Astrocyte (in vitro differentiated cells and primary cell): Measurements from ENCODE around the gene PGC. TPM values are rescaled to one million over a fixed set of nuclear protein-coding genes. Genes with fewer than 3 reads are reported as not detected.
A peak's percentile ranks its signal among the peaks of the same experiment; 100 is the strongest.

Source experiments
- DNase-seq: peaks from one replicate; pipeline ENCODE4 v3.0.0-alpha.2; 2010; ENCODE audit warnings: low read depth
- FAIRE-seq: peaks from 2 replicates; lab custom pipeline; 2011; peaks lifted over from hg19 to GRCh38; lab: Jason Lieb, UNC
- H2AFZ ChIP-seq: 2 replicates; pipeline ENCODE4 v1.6.0; 2012; ENCODE audit warnings: low read depth, low read length, inconsistent platforms
- H3K27ac ChIP-seq: 2 replicates; pipeline ENCODE4 v1.5.1; 2011; ENCODE audit warnings: low read depth, low read length, inconsistent platforms
- H3K27me3 ChIP-seq: 2 replicates; pipeline ENCODE4 v1.6.0; 2011; ENCODE audit warnings: low read length, inconsistent platforms; ENCODE audit not compliant: insufficient read depth
- H3K36me3 ChIP-seq: 2 replicates; pipeline ENCODE4 v1.5.1; 2011; ENCODE audit warnings: low read length, inconsistent platforms; ENCODE audit not compliant: insufficient read depth
- H3K4me1 ChIP-seq: 2 replicates; pipeline ENCODE4 v1.5.1; 2011; ENCODE audit warnings: low read length, inconsistent platforms; ENCODE audit not compliant: insufficient read depth
- H3K4me2 ChIP-seq: 2 replicates; pipeline ENCODE4 v1.6.0; 2012; ENCODE audit warnings: low read length, inconsistent platforms
- H3K4me3 ChIP-seq: 2 replicates; pipeline ENCODE4 v1.5.1; 2011; ENCODE audit warnings: low read depth, mild to moderate bottlenecking, low read length, inconsistent platforms; ENCODE audit not compliant: insufficient read depth
- H3K79me2 ChIP-seq: 2 replicates; pipeline ENCODE4 v1.6.0; 2012; ENCODE audit warnings: mild to moderate bottlenecking, low read length, inconsistent platforms; ENCODE audit not compliant: insufficient read depth
- H3K9ac ChIP-seq: 2 replicates; pipeline ENCODE4 v1.6.0; 2012; ENCODE audit warnings: mild to moderate bottlenecking, low read length, inconsistent platforms
- H3K9me3 ChIP-seq: 2 replicates; pipeline ENCODE4 v1.5.1; 2012; ENCODE audit warnings: low read depth, mild to moderate bottlenecking, low read length, inconsistent platforms; ENCODE audit not compliant: insufficient read depth
- H4K20me1 ChIP-seq: 2 replicates; pipeline ENCODE4 v1.6.0; 2012; ENCODE audit warnings: low read length, inconsistent platforms; ENCODE audit not compliant: insufficient read depth
- H3K27ac Mint-ChIP-seq: one replicate; pipeline ENCODE4 v1.8.0; 2021; ENCODE audit warnings: mild to moderate bottlenecking, mixed read lengths; ENCODE audit not compliant: unreplicated experiment
- H3K27me3 Mint-ChIP-seq: one replicate; pipeline ENCODE4 v1.8.0; 2021; ENCODE audit warnings: low read depth, mixed read lengths; ENCODE audit not compliant: unreplicated experiment
- H3K36me3 Mint-ChIP-seq: one replicate; pipeline ENCODE4 v1.8.0; 2021; ENCODE audit warnings: low read depth, mixed read lengths; ENCODE audit not compliant: unreplicated experiment
- H3K4me1 Mint-ChIP-seq: one replicate; pipeline ENCODE4 v1.8.0; 2021; ENCODE audit warnings: low read depth, mixed read lengths; ENCODE audit not compliant: unreplicated experiment
- H3K4me3 Mint-ChIP-seq: one replicate; pipeline ENCODE4 v1.8.0; 2021; ENCODE audit warnings: mild to moderate bottlenecking, moderate library complexity, mixed read lengths; ENCODE audit not compliant: unreplicated experiment
- H3K9me3 Mint-ChIP-seq: one replicate; pipeline ENCODE4 v1.8.0; 2021; ENCODE audit warnings: mild to moderate bottlenecking, mixed read lengths; ENCODE audit not compliant: unreplicated experiment
- EZH2 ChIP-seq: IDR thresholded peaks from 2 replicates; pipeline ENCODE4 v1.6.1; 2012; ENCODE audit warnings: mild to moderate bottlenecking, low read length, inconsistent platforms; ENCODE audit not compliant: insufficient read depth
- total RNA-seq: library from RNA; stranded (reverse); gene quantifications from 2 replicates; pipeline ENCODE4 v1.2.1, GENCODE V29; 2021
- TF ChIP-seq, protein P1 (sequence below): IDR thresholded peaks from 2 replicates; pipeline ENCODE4 v1.5.1; 2011; ENCODE audit warnings: low read depth, mild to moderate bottlenecking, inconsistent platforms, low read length, moderate library complexity; ENCODE audit not compliant: insufficient read depth

The PGC gene
- total RNA-seq, 1 donor from 2014 or later = not detected

GRCh38 chr6:41704656-41705310 lies 42.4 kb downstream of the PGC start:
- no peaks in the 10 kb centered on the region for H3K79me2 ChIP-seq
- Mint-ChIP-seq H3K9me3 (no peaks in the 10 kb centered on the region), H3K27ac (peak overlapping the region; percentile 34), H3K4me1 (peaks cover 3% of the 10 kb centered on the region), H3K27me3 (peaks cover 43% of the 10 kb centered on the region), H3K4me3 (no peak overlapping the region), H3K36me3 (no peaks in the 10 kb centered on the region)
- no peak overlapping the region for H3K4me2 ChIP-seq
- DNase-seq (no peak), FAIRE-seq (no peak)
- peaks cover 26% of the 10 kb centered on the region for H3K4me1 ChIP-seq
- H3K36me3 ChIP-seq = no peaks in the 10 kb centered on the region
- no peak overlapping the region for H2AFZ ChIP-seq
- no peak overlapping the region for H3K27ac ChIP-seq
- TF ChIP-seq EZH2 = no peak
- TF ChIP-seq, protein P1, sequence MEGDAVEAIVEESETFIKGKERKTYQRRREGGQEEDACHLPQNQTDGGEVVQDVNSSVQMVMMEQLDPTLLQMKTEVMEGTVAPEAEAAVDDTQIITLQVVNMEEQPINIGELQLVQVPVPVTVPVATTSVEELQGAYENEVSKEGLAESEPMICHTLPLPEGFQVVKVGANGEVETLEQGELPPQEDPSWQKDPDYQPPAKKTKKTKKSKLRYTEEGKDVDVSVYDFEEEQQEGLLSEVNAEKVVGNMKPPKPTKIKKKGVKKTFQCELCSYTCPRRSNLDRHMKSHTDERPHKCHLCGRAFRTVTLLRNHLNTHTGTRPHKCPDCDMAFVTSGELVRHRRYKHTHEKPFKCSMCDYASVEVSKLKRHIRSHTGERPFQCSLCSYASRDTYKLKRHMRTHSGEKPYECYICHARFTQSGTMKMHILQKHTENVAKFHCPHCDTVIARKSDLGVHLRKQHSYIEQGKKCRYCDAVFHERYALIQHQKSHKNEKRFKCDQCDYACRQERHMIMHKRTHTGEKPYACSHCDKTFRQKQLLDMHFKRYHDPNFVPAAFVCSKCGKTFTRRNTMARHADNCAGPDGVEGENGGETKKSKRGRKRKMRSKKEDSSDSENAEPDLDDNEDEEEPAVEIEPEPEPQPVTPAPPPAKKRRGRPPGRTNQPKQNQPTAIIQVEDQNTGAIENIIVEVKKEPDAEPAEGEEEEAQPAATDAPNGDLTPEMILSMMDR = no peak
- no peaks in the 10 kb centered on the region for H3K9me3 ChIP-seq
- no peak overlapping the region for H3K4me3 ChIP-seq
- H3K27me3 ChIP-seq = no peaks in the 10 kb centered on the region
- H3K9ac ChIP-seq = no peak overlapping the region
- H4K20me1 ChIP-seq = no peaks in the 10 kb centered on the region

DNA sequence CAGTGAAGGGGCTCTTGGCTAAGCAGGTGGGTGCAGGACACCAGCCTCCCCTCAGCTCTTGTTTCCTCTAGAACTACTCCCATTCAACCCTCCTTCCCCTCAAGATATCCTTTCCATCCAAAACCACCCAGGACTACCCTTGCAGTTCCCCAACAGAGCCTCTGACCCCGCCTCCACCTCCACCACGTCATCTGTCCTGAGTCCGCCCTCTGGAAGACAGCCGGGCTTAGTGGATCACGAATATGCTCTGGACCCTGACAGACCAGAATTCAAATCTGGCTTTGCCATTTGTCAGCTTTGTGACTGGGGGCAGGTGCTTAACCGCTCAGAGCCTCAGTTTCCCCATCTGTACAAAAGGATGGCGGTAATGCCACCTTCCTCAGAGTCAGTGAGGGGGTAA lies 43.2 kb downstream of the PGC start:
- no peaks in the 10 kb centered on the region for H3K27me3 ChIP-seq
- Mint-ChIP-seq H3K27me3 (peaks cover 40% of the 10 kb centered on the region), H3K4me1 (peaks cover 3% of the 10 kb centered on the region), H3K4me3 (no peak overlapping the region), H3K27ac (no peak overlapping the region), H3K9me3 (no peaks in the 10 kb centered on the region), H3K36me3 (no peaks in the 10 kb centered on the region)
- H3K27ac ChIP-seq = no peak overlapping the region
- H3K4me3 ChIP-seq = no peak overlapping the region
- H4K20me1 ChIP-seq = no peaks in the 10 kb centered on the region
- DNase-seq (no peak), FAIRE-seq (no peak)
- TF ChIP-seq, protein P1 = no peak
- TF ChIP-seq EZH2 = no peak
- H2AFZ ChIP-seq = no peak overlapping the region
- H3K36me3 ChIP-seq = no peaks in the 10 kb centered on the region
- H3K4me1 ChIP-seq = peaks cover 30% of the 10 kb centered on the region
- no peaks in the 10 kb centered on the region for H3K79me2 ChIP-seq
- H3K4me2 ChIP-seq = no peak overlapping the region
- H3K9me3 ChIP-seq = no peaks in the 10 kb centered on the region
- no peak overlapping the region for H3K9ac ChIP-seq

DNA sequence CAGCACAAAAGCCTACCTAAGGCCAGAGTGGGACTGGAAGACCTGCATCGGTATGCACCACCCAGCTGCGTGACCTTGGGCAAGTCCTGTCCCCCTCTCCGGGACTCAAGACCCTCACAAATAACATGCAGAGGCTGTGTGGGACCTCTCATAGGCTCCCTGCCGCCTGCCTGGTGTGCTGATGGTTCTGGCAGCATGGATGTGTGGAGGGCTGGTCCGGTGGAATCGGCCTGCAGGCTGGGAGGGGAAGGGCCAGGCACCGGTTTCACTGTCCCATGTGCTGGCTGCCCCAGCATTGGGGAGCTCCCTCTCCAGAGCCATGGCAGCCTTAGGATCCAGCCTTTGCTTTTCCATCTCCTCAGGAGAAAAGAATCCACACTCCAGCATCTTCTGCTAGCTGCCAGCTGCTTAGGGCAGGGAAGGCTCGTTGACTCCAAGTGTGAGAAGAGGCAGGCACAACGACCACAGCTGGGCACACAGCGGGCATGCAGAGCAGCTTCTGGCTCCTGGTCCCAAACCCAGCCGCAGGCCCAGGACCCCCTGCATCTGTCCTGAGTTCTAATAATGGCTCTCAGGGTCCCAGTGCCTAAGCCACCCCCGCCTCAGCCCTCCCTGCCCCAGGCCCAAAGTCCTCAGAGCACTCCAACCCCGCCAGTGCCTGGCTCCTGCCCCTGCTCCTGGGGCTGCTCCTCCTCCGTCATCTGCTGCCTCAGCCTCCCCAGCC lies 44.3 kb downstream of the PGC start:
- no peaks in the 10 kb centered on the region for H3K27me3 ChIP-seq
- no peak overlapping the region for H2AFZ ChIP-seq
- H4K20me1 ChIP-seq = no peaks in the 10 kb centered on the region
- H3K27ac ChIP-seq = no peak overlapping the region
- no peak overlapping the region for H3K4me2 ChIP-seq
- H3K36me3 ChIP-seq = no peaks in the 10 kb centered on the region
- no peaks in the 10 kb centered on the region for H3K79me2 ChIP-seq
- H3K4me3 ChIP-seq = no peak overlapping the region
- TF ChIP-seq EZH2 = no peak
- TF ChIP-seq, protein P1 = no peak
- H3K4me1 ChIP-seq = peaks cover 40% of the 10 kb centered on the region
- Mint-ChIP-seq H3K9me3 (no peaks in the 10 kb centered on the region), H3K27ac (no peak overlapping the region), H3K4me3 (no peak overlapping the region), H3K27me3 (peaks cover 34% of the 10 kb centered on the region), H3K4me1 (peaks cover 12% of the 10 kb centered on the region), H3K36me3 (no peaks in the 10 kb centered on the region)
- DNase-seq (no peak), FAIRE-seq (no peak)
- no peaks in the 10 kb centered on the region for H3K9me3 ChIP-seq
- no peak overlapping the region for H3K9ac ChIP-seq
